GM12878 (cell line): Measurements from ENCODE around the gene PACS1. TPM values are rescaled to one million over a fixed set of nuclear protein-coding genes. Genes with fewer than 3 reads are reported as not detected.

Experiments used
- ATAC-seq: fragments of 200-7000 bp; cut with Tn5 transposase; 3 replicates; pipeline ENCODE4 v1.9.1; 2020; ENCODE audit warnings: mild to moderate bottlenecking, moderate library complexity
- BruUV-seq: library from RNA; stranded (reverse); fragments of 400-500 nt; replicated peaks from 2 replicates; lab custom pipeline; 2021; lab: Mats Ljungman, UMichigan
- CTCF ChIA-PET: fragments of 300-600 bp; sonication (Branson Sonifier 250); formaldehyde crosslinking; extraction: SDS; loops from one replicate; lab custom pipeline; 2021; ENCODE audit warnings: inconsistent platforms; lab: Yijun Ruan, JAX
- POLR2A ChIA-PET: fragments of 350-600 bp; formaldehyde crosslinking; extraction: SDS; loops from one replicate; lab custom pipeline; 2021; ENCODE audit warnings: inconsistent platforms; lab: Charles Lee
- RAD21 ChIA-PET: fragments of 300-600 bp; sonication (Branson Sonifier 250); formaldehyde crosslinking; loops from one replicate; lab custom pipeline; 2023; ENCODE audit warnings: antibody characterized with exemption; ENCODE audit not compliant: unreplicated experiment; lab: Charles Lee
- SMC1A ChIA-PET: fragments of 300-600 bp; sonication (Branson Sonifier 250); formaldehyde crosslinking; loops from one replicate; lab custom pipeline; 2023; ENCODE audit not compliant: unreplicated experiment, uncharacterized antibody; lab: Charles Lee
- DNase-seq: peaks from one replicate; pipeline ENCODE4 v3.0.0-alpha.2; 2011; ENCODE audit warnings: low read depth, low spot score
- FAIRE-seq: peaks from 3 replicates; lab custom pipeline; 2011; peaks lifted over from hg19 to GRCh38; lab: Jason Lieb, UNC
- H2AFZ ChIP-seq: 2 replicates; pipeline ENCODE4 v1.6.0; 2011; ENCODE audit warnings: low read depth, low read length, control low read depth; ENCODE audit not compliant: control insufficient read depth
- H3K27ac ChIP-seq: 2 replicates; pipeline ENCODE4 v1.5.1; 2011; ENCODE audit warnings: control low read depth; ENCODE audit not compliant: control insufficient read depth, insufficient read depth
- H3K27me3 ChIP-seq, 2 experiments: replicated peaks in 1 of 2; 2 replicates each; pipeline versions ENCODE4 v1.6.0 to v1.6.1; 2011; ENCODE audit warnings: low read length in 1 of 2; ENCODE audit not compliant: control insufficient read depth in 2 of 2, insufficient read depth in 2 of 2
- H3K36me3 ChIP-seq, 2 experiments: 2 replicates each; pipeline ENCODE4 v1.5.1; 2011; ENCODE audit warnings: low read length in 1 of 2; ENCODE audit not compliant: control insufficient read depth in 2 of 2, insufficient read depth in 2 of 2
- H3K4me1 ChIP-seq: 2 replicates; pipeline ENCODE4 v1.6.1; 2011; ENCODE audit warnings: mild to moderate bottlenecking, low read length, moderate library complexity, mixed read lengths; ENCODE audit not compliant: control insufficient read depth, insufficient read depth
- H3K4me2 ChIP-seq: 2 replicates; pipeline ENCODE4 v1.6.0; 2011; ENCODE audit warnings: control low read depth; ENCODE audit not compliant: control insufficient read depth, insufficient read depth
- H3K4me3 ChIP-seq: fragments of 200-600 bp; sonication (generic); 2 replicates; pipeline ENCODE4 v1.5.1; 2016
- H3K79me2 ChIP-seq: 2 replicates; pipeline ENCODE4 v1.6.0; 2011; ENCODE audit warnings: low read length; ENCODE audit not compliant: control insufficient read depth, insufficient read depth
- H3K9ac ChIP-seq: 2 replicates; pipeline ENCODE4 v1.8.0; 2011; ENCODE audit warnings: low read length, control low read depth, mixed read lengths; ENCODE audit not compliant: control insufficient read depth, insufficient read depth
- H3K9me3 ChIP-seq: replicated peaks from 3 replicates; pipeline ENCODE4 v1.5.1; 2011; ENCODE audit warnings: mild to moderate bottlenecking, low read length; ENCODE audit not compliant: control insufficient read depth, insufficient read depth
- H4K20me1 ChIP-seq: 2 replicates; pipeline ENCODE4 v1.6.0; 2011; ENCODE audit not compliant: control insufficient read depth, insufficient read depth
- ASH2L ChIP-seq: fragments of 300-600, 200-600 bp; sonication (generic); IDR thresholded peaks from 2 replicates; pipeline ENCODE4 v1.6.1; 2017; ENCODE audit warnings: low read depth, mild to moderate bottlenecking, borderline replicate concordance
- EED ChIP-seq: sonication (generic); IDR thresholded peaks from 2 replicates; pipeline ENCODE4 v1.6.1; 2016; ENCODE audit warnings: antibody characterized with exemption, low read depth
- LARP7 ChIP-seq: fragments of 450-650 bp; IDR thresholded peaks from 2 replicates; pipeline ENCODE4 v1.6.1; 2017; ENCODE audit warnings: mild to moderate bottlenecking
- NBN ChIP-seq: fragments of 450-650 bp; IDR thresholded peaks from 2 replicates; pipeline ENCODE4 v1.6.1; 2016
- NFYB ChIP-seq: IDR thresholded peaks from 2 replicates; pipeline ENCODE4 v1.6.1; 2011; ENCODE audit warnings: low read depth, mild to moderate bottlenecking, low read length, improper control_type of control experiment, moderate library complexity; ENCODE audit not compliant: insufficient read depth
- SREBF1 ChIP-seq: IDR thresholded peaks from 2 replicates; pipeline ENCODE4 v1.6.1; 2012; ENCODE audit warnings: mild to moderate bottlenecking, low read length
- ZNF622 ChIP-seq: fragments of 450-650 bp; IDR thresholded peaks from 2 replicates; pipeline ENCODE4 v1.6.1; 2017; ENCODE audit warnings: mild to moderate bottlenecking, inconsistent platforms
- ZNF687 ChIP-seq: fragments of 450-650 bp; IDR thresholded peaks from 2 replicates; pipeline ENCODE4 v1.6.1; 2017; ENCODE audit warnings: mild to moderate bottlenecking, moderate library complexity
- WGBS: methylation state at CpG from one replicate; pipeline ENCODE4 v1.1.6; 2016; ENCODE audit warnings: low lambda C conversion rate; ENCODE audit not compliant: insufficient replicate concordance, insufficient coverage; ENCODE audit errors: missing lambda C conversion rate; 5-methylcytosine and 5-hydroxymethylcytosine counted together
- in situ Hi-C: fragments of 300-500 bp; cut with MboI; formaldehyde crosslinking; loops from 9 replicates; pipeline ENCODE4 v1.14.3; 2018; ENCODE audit warnings: mixed read lengths
- intact Hi-C: fragments of 100-400 bp; cut with micrococcal nuclease; formaldehyde crosslinking; loops from one replicate; pipeline ENCODE4 v1.14.2; 2022; ENCODE audit not compliant: unreplicated experiment
- polyA plus RNA-seq, 11 experiments: library from polyadenylated mRNA; depleted of rRNA in 4 of 11; unstranded in 6 of 11; stranded (reverse) in 5 of 11; fragments of >200 nt; fragmentation: Nextera tagmentation in 4 of 11; fragmentation: Illumina TruSeq in 1 of 11; extraction: Ambion mirVana in 4 of 11; extraction: Trizol in 1 of 11; gene quantifications; 1 replicate in 1 of 11; 2 replicates in 10 of 11; pipeline versions ENCODE4 v1.2.1 to v1.2.3, GENCODE V29; 2011 to 2016; ENCODE audit warnings: inconsistent platforms in 2 of 11, missing spikeins in 2 of 11, low read depth in 1 of 11
- total RNA-seq, 4 experiments: library from RNA; depleted of rRNA in 3 of 4; stranded (reverse); fragments of >200 nt in 3 of 4; fragmentation: Illumina TruSeq in 1 of 4; extraction: Trizol in 1 of 4; gene quantifications; 2 replicates each; pipeline versions ENCODE4 v1.2.1 to v1.2.3, GENCODE V29; 2013 to 2021
- TF ChIP-seq, protein P1 (sequence below): fragments of 450-650 bp; IDR thresholded peaks from 2 replicates; pipeline ENCODE4 v1.6.1; 2017; ENCODE audit warnings: mild to moderate bottlenecking, moderate library complexity
- TF ChIP-seq, protein P2 (sequence below), 3 experiments: IDR thresholded peaks in 2 of 3; conservative IDR thresholded peaks in 1 of 3; 2 replicates each; pipeline ENCODE4 v1.5.1; 2011; ENCODE audit warnings: low read depth in 3 of 3, low read length in 3 of 3, mild to moderate bottlenecking in 3 of 3, control low read depth in 2 of 3, moderate library complexity in 2 of 3, inconsistent platforms in 1 of 3, mixed read lengths in 1 of 3; ENCODE audit not compliant: control insufficient read depth in 2 of 3, insufficient read depth in 1 of 3; ENCODE audit errors: extremely low read depth in 1 of 3

The PACS1 gene
- total and polyA plus RNA-seq, 10 of the 15 experiments (the other 5 are each of a cell fraction or from before 2014, with no cell fraction given), result 1.1 to 74.3 (median 17.9) TPM

- TF ChIP-seq ZNF687 (0 out of 2 replicates have a peak, but pooled peaks have one; percentile 41), SREBF1 (no peak), NBN (no peak)
Observed at GRCh38 chr11:66126064-66126463, 56.0 kb downstream of the PACS1 start (continued).

DNA sequence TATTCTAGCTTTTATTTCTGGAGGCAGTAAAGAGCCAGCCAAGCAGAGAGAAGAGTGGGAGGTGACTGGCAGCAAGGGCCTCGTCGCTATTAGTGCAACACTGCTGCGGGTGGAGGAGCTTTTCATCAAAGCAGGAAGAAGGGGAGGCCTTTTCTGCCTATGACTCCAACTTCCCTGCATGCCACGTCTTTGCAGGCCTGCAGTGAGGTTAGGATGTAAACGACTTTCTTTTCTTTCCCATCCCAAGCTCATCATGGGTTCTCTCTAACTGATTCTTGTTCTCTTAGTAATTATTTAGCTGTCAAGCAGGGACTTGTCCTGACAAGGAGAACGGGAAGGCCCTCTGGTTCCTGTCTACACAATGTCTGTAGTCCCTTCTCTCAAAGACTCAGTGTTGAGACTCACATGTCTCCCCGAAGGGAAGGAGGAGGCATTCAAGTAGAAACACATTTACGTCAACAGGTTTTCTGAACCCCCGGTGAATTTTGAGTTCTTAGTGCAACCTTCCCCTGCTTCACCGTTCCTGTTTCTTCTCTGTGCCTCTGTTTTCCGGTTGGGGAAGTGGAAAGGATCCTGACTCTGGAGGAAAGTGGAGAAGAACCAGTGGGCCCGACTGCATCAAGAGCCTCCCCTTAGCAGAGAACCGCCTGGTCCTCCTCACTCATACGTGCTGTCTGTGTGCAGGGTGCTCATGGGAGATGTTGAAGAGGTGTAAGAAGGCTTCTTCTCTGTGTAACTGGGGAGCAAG is 56.9 kb downstream of the PACS1 start:
- Histone ChIP-seq H4K20me1 (no peaks in the 10 kb centered on the region), H3K4me1 (peaks cover 52% of the 10 kb centered on the region), H3K27ac (peak overlapping the region; percentile 91), H3K9me3 (no peaks in the 10 kb centered on the region), H3K4me3 (peak overlapping the region; percentile 60), H3K27me3 (no peaks in the 10 kb centered on the region), H3K9ac (peak overlapping the region; percentile 69), H3K36me3 (no peaks in the 10 kb centered on the region; a peak in 1 of 4 replicates), H2AFZ (peak overlapping the region; percentile 76), H3K79me2 (peaks cover 68% of the 10 kb centered on the region), H3K4me2 (peak overlapping the region; percentile 88)
- ChIA-PET CTCF (interaction anchor here (0.6 to 3.7 kb wide), 14 partner anchors 9 to 209 kb away, joined by 3 to 37 read pairs (median 5); no protein-coding TSS in a partner anchor), POLR2A (interaction anchor here (0.5 to 4.1 kb wide), 14 partner anchors 9 to 1951 kb away, joined by 3 to 61 read pairs (median 4); partner anchors contain the start of genes PACS1 and SF3B2), SMC1A (interaction anchor here (0.6 to 4.5 kb wide), 15 partner anchors 9 to 212 kb away, joined by 3 to 111 read pairs (median 4); partner anchors contain the start of gene PACS1), RAD21 (interaction anchor here (0.6 to 3.9 kb wide), 17 partner anchors 9 to 185 kb away, joined by 3 to 63 read pairs (median 7); partner anchors contain the start of genes BANF1, EIF1AD, PACS1 and SF3B2)
- WGBS, result 0% methylated on average over 14 of the region's 14 CpGs
- intact Hi-C loops, result loop anchor here (2.0 kb wide), 1 partner anchor 58 kb away; no protein-coding TSS in a partner anchor
- DNase-seq (no peak), FAIRE-seq (peak; percentile 49), ATAC-seq (peak; percentile 87)
- BruUV-seq, result no TSS peak
- in situ Hi-C loops, result no loop called here
- TF ChIP-seq, protein P1, sequence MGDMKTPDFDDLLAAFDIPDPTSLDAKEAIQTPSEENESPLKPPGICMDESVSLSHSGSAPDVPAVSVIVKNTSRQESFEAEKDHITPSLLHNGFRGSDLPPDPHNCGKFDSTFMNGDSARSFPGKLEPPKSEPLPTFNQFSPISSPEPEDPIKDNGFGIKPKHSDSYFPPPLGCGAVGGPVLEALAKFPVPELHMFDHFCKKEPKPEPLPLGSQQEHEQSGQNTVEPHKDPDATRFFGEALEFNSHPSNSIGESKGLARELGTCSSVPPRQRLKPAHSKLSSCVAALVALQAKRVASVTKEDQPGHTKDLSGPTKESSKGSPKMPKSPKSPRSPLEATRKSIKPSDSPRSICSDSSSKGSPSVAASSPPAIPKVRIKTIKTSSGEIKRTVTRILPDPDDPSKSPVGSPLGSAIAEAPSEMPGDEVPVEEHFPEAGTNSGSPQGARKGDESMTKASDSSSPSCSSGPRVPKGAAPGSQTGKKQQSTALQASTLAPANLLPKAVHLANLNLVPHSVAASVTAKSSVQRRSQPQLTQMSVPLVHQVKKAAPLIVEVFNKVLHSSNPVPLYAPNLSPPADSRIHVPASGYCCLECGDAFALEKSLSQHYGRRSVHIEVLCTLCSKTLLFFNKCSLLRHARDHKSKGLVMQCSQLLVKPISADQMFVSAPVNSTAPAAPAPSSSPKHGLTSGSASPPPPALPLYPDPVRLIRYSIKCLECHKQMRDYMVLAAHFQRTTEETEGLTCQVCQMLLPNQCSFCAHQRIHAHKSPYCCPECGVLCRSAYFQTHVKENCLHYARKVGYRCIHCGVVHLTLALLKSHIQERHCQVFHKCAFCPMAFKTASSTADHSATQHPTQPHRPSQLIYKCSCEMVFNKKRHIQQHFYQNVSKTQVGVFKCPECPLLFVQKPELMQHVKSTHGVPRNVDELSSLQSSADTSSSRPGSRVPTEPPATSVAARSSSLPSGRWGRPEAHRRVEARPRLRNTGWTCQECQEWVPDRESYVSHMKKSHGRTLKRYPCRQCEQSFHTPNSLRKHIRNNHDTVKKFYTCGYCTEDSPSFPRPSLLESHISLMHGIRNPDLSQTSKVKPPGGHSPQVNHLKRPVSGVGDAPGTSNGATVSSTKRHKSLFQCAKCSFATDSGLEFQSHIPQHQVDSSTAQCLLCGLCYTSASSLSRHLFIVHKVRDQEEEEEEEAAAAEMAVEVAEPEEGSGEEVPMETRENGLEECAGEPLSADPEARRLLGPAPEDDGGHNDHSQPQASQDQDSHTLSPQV, result no peak
- TF ChIP-seq, protein P2, sequence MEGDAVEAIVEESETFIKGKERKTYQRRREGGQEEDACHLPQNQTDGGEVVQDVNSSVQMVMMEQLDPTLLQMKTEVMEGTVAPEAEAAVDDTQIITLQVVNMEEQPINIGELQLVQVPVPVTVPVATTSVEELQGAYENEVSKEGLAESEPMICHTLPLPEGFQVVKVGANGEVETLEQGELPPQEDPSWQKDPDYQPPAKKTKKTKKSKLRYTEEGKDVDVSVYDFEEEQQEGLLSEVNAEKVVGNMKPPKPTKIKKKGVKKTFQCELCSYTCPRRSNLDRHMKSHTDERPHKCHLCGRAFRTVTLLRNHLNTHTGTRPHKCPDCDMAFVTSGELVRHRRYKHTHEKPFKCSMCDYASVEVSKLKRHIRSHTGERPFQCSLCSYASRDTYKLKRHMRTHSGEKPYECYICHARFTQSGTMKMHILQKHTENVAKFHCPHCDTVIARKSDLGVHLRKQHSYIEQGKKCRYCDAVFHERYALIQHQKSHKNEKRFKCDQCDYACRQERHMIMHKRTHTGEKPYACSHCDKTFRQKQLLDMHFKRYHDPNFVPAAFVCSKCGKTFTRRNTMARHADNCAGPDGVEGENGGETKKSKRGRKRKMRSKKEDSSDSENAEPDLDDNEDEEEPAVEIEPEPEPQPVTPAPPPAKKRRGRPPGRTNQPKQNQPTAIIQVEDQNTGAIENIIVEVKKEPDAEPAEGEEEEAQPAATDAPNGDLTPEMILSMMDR (IDR thresholded peaks at IDR 0.05 in 2 of 3, conservative IDR thresholded peaks at IDR 0.05 in 1 of 3; ENCODE audit: control insufficient read depth in 2 of 3, extremely low read depth in 1 of 3, insufficient read depth in 1 of 3, low read depth in 3 of 3, low read length in 3 of 3), result 0 out of 6 replicates have a peak, but pooled peaks of 1 of the 3 experiments have one; percentile 9
- TF ChIP-seq ZNF622, result no peak
- TF ChIP-seq ASH2L, result no peak
- TF ChIP-seq NFYB, result peak; percentile 43; the same call in 1 of the 2 replicates
- TF ChIP-seq EED, result peak; percentile 87
- no peak for TF ChIP-seq LARP7
